HG02943 (cell line): Measurements from ENCODE around the gene STK31.
"Not testable (repeated sequence)": the region's sequence is repeated elsewhere in the genome, so short reads cannot be mapped to it uniquely, and the experiment has no call there.

Source experiments
- ATAC-seq: cut with Tn5 transposase; IDR thresholded peaks from one replicate; pipeline ENCODE4 v1.9.1; 2021; ENCODE audit warnings: mild to moderate bottlenecking, low read depth, moderate library complexity; ENCODE audit not compliant: unreplicated experiment

Gene STK31

GRCh38 chr7:23791721-23792120 is 81.7 kb downstream of the STK31 start:
- ATAC-seq: no peak

GRCh38 chr7:23802720-23803397 is 92.8 kb downstream of the STK31 start:
- ATAC-seq: no peak

GRCh38 chr7:23804707-23805106 is 94.7 kb downstream of the STK31 start:
- no peak for ATAC-seq

- no peak for ATAC-seq
Measured at GRCh38 chr7:23808421-23808820, 98.4 kb downstream of the STK31 start.

- ATAC-seq: no peak
Measured at GRCh38 chr7:23810099-23810498, 100.1 kb downstream of the STK31 start.

- no peak for ATAC-seq
Measured at GRCh38 chr7:23811540-23811939, 101.5 kb downstream of the STK31 start.

GRCh38 chr7:23828125-23828524 is 118.1 kb downstream of the STK31 start:
- ATAC-seq: not testable (repeated sequence)

GRCh38 chr7:23832733-23833132 is 122.7 kb downstream of the STK31 start:
- ATAC-seq: not testable (repeated sequence)

GRCh38 chr7:23833405-23833804 is 123.4 kb downstream of the STK31 start:
- ATAC-seq: no peak

GRCh38 chr7:23844837-23845236 is 134.8 kb downstream of the STK31 start:
- not testable (repeated sequence) for ATAC-seq

GRCh38 chr7:23852135-23852534 is 142.1 kb downstream of the STK31 start:
- no peak for ATAC-seq

GRCh38 chr7:23852988-23853387 is 143.0 kb downstream of the STK31 start:
- ATAC-seq: no peak

- ATAC-seq: no peak
Measured at GRCh38 chr7:23863209-23863787, 153.3 kb downstream of the STK31 start.

- ATAC-seq: no peak
Measured at GRCh38 chr7:23864973-23865372, 155.0 kb downstream of the STK31 start.

GRCh38 chr7:23873306-23873705 is 163.3 kb downstream of the STK31 start:
- ATAC-seq: no peak

GRCh38 chr7:23876526-23876925 is 166.5 kb downstream of the STK31 start:
- ATAC-seq: not testable (repeated sequence)
